Lower lobe of right lung (tissue), 2 donors: Measurements from ENCODE around the gene KIAA1755. TPM values are rescaled to one million over a fixed set of nuclear protein-coding genes. Genes with fewer than 3 reads are reported as not detected.
"Not testable (repeated sequence)": the region's sequence is repeated elsewhere in the genome, so short reads cannot be mapped to it uniquely, and the experiment has no call there.

Source experiments
- ATAC-seq, 2 donors: fragments of 200-7000 bp; cut with Tn5 transposase; one replicate each; pipeline ENCODE4 v1.9.1; 2020 to 2022; ENCODE audit warnings: mild to moderate bottlenecking in 2 of 2, moderate library complexity in 2 of 2
- DNase-seq: peaks from one replicate; pipeline ENCODE4 v3.0.0-alpha.2; 2020
- H3K27ac ChIP-seq: fragments of 200-600 bp; one replicate; pipeline ENCODE4 v1.8.0; 2022
- H3K27me3 ChIP-seq: fragments of 200-600 bp; one replicate; pipeline ENCODE4 v1.8.0; 2022; ENCODE audit warnings: low read depth
- H3K36me3 ChIP-seq: fragments of 200-600 bp; one replicate; pipeline ENCODE4 v1.8.0; 2022; ENCODE audit warnings: mild to moderate bottlenecking
- H3K4me1 ChIP-seq: fragments of 200-600 bp; one replicate; pipeline ENCODE4 v1.8.0; 2022
- H3K4me3 ChIP-seq: fragments of 200-600 bp; one replicate; pipeline ENCODE4 v1.8.0; 2022; ENCODE audit warnings: mild to moderate bottlenecking
- H3K9me3 ChIP-seq: fragments of 200-600 bp; one replicate; pipeline ENCODE4 v1.8.0; 2022
- intact Hi-C: fragments of 100-400 bp; cut with DNase I; formaldehyde crosslinking; loops from one replicate; pipeline ENCODE4 v1.11.0; 2022
- total RNA-seq: library from RNA; stranded (reverse); fragmentation: NEBNext Ultra II Directional; extraction: Animal tissue kit (Norgen Biotek cat#: 25700); gene quantifications from one replicate; pipeline ENCODE4 v1.2.1, GENCODE V29; 2021
- TF ChIP-seq, protein P1 (sequence below): fragments of 200-600 bp; IDR thresholded peaks from one replicate; pipeline ENCODE4 v1.8.0; 2022; ENCODE audit warnings: antibody characterized with exemption, mild to moderate bottlenecking
- donor health status: DM: no; HTN: yes; CAD: no; lungs with severe emphysema.

The KIAA1755 gene
- total RNA-seq, 1 donor from 2014 or later, result 1.3 TPM

DNA sequence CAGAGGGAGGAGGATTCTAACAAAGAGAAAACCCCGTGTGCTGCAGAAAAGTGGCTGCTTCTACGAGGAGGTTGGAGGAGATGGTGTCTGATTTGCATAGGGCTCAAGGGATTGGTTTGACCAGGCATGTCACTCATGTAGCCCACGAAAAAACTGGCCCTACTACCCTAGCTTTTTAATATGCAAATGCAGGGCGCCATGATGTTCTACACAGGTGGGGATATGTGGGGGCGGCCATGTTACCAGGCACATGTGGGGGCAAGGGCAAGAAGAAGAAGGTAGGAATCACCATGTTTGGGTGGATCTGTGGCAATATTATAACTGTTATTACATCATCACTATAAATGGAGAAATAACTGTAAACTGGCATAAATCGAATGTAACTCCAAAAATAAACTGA, 9.9 kb downstream of the KIAA1755 start:
- peaks cover 15% of the 10 kb centered on the region for H3K4me1 ChIP-seq
- DNase-seq (no peak), ATAC-seq (no peak)
- peaks cover 5% of the 10 kb centered on the region for H3K27me3 ChIP-seq
- no peaks in the 10 kb centered on the region for H3K36me3 ChIP-seq
- no peaks in the 10 kb centered on the region for H3K9me3 ChIP-seq
- intact Hi-C loops, result no loop called here
- H3K27ac ChIP-seq, result no peak overlapping the region
- H3K4me3 ChIP-seq, result no peak overlapping the region
- TF ChIP-seq, protein P1, sequence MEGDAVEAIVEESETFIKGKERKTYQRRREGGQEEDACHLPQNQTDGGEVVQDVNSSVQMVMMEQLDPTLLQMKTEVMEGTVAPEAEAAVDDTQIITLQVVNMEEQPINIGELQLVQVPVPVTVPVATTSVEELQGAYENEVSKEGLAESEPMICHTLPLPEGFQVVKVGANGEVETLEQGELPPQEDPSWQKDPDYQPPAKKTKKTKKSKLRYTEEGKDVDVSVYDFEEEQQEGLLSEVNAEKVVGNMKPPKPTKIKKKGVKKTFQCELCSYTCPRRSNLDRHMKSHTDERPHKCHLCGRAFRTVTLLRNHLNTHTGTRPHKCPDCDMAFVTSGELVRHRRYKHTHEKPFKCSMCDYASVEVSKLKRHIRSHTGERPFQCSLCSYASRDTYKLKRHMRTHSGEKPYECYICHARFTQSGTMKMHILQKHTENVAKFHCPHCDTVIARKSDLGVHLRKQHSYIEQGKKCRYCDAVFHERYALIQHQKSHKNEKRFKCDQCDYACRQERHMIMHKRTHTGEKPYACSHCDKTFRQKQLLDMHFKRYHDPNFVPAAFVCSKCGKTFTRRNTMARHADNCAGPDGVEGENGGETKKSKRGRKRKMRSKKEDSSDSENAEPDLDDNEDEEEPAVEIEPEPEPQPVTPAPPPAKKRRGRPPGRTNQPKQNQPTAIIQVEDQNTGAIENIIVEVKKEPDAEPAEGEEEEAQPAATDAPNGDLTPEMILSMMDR, result no peak

DNA sequence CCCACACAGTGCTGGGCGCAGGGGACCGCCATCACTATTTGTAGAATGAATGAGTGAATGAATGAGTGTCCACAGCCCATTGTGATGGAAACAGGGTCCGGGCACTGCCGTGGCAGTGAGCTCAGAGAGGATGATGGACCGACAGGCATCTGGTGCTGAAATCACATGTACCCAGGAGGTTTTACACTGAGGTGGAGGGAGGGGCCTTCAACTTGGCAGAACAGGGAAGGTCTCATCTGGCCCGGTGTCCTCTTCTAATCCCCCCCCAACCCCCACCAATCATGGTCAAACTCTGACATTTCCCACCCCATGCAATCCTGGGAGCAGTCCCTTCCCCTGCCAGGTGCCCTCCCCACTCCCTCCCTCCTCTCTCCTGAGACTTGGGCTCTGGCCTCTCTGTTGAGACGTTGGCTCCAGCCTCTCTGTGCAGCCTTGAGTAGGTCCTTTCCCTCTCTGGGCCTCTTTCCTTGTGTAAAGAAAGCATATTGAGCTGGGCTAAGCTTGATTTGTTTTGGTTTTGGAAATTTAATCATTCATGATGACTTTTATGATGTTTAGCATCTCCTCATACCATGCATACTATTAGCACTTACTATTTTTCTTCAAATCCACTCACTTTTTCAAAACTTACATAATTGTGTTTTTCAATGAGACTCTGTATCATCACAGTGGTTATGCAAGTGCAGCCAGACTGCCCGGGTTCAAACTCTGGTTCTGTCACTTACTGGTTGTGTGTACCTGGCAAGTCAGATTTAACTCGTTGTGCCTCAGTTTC, 10.8 kb downstream of the KIAA1755 start:
- no peak overlapping the region for H3K4me3 ChIP-seq
- ATAC-seq (no peak), DNase-seq (no peak)
- H3K4me1 ChIP-seq, result peaks cover 10% of the 10 kb centered on the region
- no peaks in the 10 kb centered on the region for H3K36me3 ChIP-seq
- no peak overlapping the region for H3K27ac ChIP-seq
- no peaks in the 10 kb centered on the region for H3K9me3 ChIP-seq
- TF ChIP-seq, protein P1, result no peak
- intact Hi-C loops, result no loop called here
- H3K27me3 ChIP-seq, result peaks cover 5% of the 10 kb centered on the region

GRCh38 chr20:38248133-38248532, 12.4 kb downstream of the KIAA1755 start:
- DNase-seq, result no peak
- H3K36me3 ChIP-seq, result no peaks in the 10 kb centered on the region
- TF ChIP-seq, protein P1, result no peak
- H3K27me3 ChIP-seq, result peaks cover 5% of the 10 kb centered on the region
- no peak overlapping the region for H3K4me3 ChIP-seq
- intact Hi-C loops, result no loop called here
- ATAC-seq, result no peak
- peaks cover 10% of the 10 kb centered on the region for H3K4me1 ChIP-seq
- H3K27ac ChIP-seq, result no peak overlapping the region
- H3K9me3 ChIP-seq, result peaks cover 10% of the 10 kb centered on the region

DNA sequence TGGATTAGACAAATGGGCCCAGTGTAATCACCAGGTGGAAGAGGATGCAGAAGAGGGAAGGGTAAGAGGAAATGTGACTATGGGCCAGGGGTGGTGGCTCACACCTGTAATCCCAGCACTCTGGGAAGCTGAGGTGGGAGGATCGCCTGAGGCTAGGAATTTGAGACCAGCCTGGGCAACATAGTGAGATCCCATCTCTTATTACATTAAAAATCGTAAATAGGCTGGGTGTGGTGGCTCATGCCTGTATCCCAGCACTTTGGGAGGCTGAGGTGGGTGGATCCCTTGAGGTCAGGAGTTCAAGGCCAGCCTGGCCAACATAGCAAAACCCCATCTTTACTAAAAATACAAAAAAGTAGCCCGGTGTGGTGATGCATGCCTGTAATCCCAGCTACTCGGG, 12.8 kb downstream of the KIAA1755 start:
- H3K27ac ChIP-seq, ATAC-seq: not testable (repeated sequence)

DNA sequence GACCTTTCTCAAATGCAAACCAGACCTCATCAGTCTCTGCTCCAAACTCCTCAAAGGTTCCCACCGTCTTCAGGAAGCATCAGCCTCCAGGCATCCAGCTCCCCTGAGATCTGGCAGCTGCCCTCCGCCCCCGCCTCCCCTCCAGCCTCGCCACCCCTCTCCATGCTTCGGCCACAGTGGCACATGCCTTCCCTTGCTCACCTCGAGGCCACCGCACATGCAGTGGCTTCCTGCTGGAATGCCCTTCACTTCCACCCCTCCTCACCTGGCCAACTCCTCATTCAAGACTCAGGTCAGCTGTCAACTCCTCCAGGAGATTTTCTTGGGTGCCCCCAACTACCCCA, 13.4 kb downstream of the KIAA1755 start:
- ATAC-seq, result no peak
- TF ChIP-seq, protein P1, result no peak
- H3K4me1 ChIP-seq, result peaks cover 10% of the 10 kb centered on the region
- H3K36me3 ChIP-seq, result no peaks in the 10 kb centered on the region
- no peak for DNase-seq
- no peak overlapping the region for H3K27ac ChIP-seq
- intact Hi-C loops, result no loop called here
- peaks cover 5% of the 10 kb centered on the region for H3K27me3 ChIP-seq
- no peak overlapping the region for H3K4me3 ChIP-seq
- H3K9me3 ChIP-seq, result peaks cover 20% of the 10 kb centered on the region

More for the DNA sequence above, 12.8 kb downstream of the KIAA1755 start:
- intact Hi-C loops, DNase-seq, H3K4me3 ChIP-seq, H3K36me3 ChIP-seq, H3K27me3 ChIP-seq, H3K4me1 ChIP-seq: not testable (repeated sequence)
- H3K9me3 ChIP-seq, result peaks cover 14% of the 10 kb centered on the region

GRCh38 chr20:38246357-38247165, 14.0 kb downstream of the KIAA1755 start:
- intact Hi-C loops, result no loop called here
- H3K9me3 ChIP-seq, result peaks cover 26% of the 10 kb centered on the region
- DNase-seq (no peak), ATAC-seq (peak in 1 of 2 donors; percentile 23)
- H3K4me1 ChIP-seq, result peaks cover 6% of the 10 kb centered on the region
- H3K27me3 ChIP-seq, result peaks cover 5% of the 10 kb centered on the region
- no peak overlapping the region for H3K27ac ChIP-seq
- TF ChIP-seq, protein P1, result no peak
- H3K36me3 ChIP-seq, result no peaks in the 10 kb centered on the region
- H3K4me3 ChIP-seq, result no peak overlapping the region
